H1 (cell line): ENCODE data around the gene CD99. TPM values are rescaled to one million over a fixed set of nuclear protein-coding genes. Genes with fewer than 3 reads are reported as not detected.

Source experiments
- CTCF ChIA-PET: fragments of 300-600 bp; sonication (Branson Sonifier 250); formaldehyde crosslinking; loops from one replicate; lab custom pipeline; 2021; ENCODE audit not compliant: partially characterized antibody; lab: Charles Lee
- POLR2A ChIA-PET: fragments of 300-600 bp; sonication (Branson Sonifier 250); formaldehyde crosslinking; loops from one replicate; lab custom pipeline; 2021; ENCODE audit warnings: inconsistent platforms; ENCODE audit not compliant: partially characterized antibody; lab: Charles Lee
- DNase-seq, 2 experiments: peaks; one replicate each; pipeline versions ENCODE4 v3.0.0 to v3.0.0-alpha.2; 2010 to 2022; ENCODE audit warnings: low spot score in 2 of 2, low read depth in 1 of 2, mixed read lengths in 1 of 2
- FAIRE-seq: peaks from 2 replicates; lab custom pipeline; 2011; peaks lifted over from hg19 to GRCh38; lab: Jason Lieb, UNC
- H2AFZ ChIP-seq: 2 replicates; pipeline ENCODE4 v1.8.1; 2012; ENCODE audit warnings: low read length, inconsistent platforms
- H2AK5ac ChIP-seq: 2 replicates; pipeline ENCODE4 v1.6.1; 2013; ENCODE audit warnings: low read depth, low read length
- H2BK120ac ChIP-seq: replicated peaks from 2 replicates; pipeline ENCODE3; 2013; ENCODE audit warnings: low read depth, low read length, inconsistent platforms
- H2BK12ac ChIP-seq: 2 replicates; pipeline ENCODE4 v1.6.1; 2013; ENCODE audit warnings: low read depth, low read length
- H2BK15ac ChIP-seq: 2 replicates; pipeline ENCODE4 v1.6.1; 2013; ENCODE audit warnings: low read length
- H2BK20ac ChIP-seq: 2 replicates; pipeline ENCODE4 v1.6.1; 2013; ENCODE audit warnings: low read length
- H2BK5ac ChIP-seq: 2 replicates; pipeline ENCODE4 v1.6.1; 2013; ENCODE audit warnings: low read depth, low read length
- H3K14ac ChIP-seq: 2 replicates; pipeline ENCODE4 v1.6.1; 2013; ENCODE audit warnings: inconsistent platforms; ENCODE audit not compliant: insufficient read length
- H3K18ac ChIP-seq: 2 replicates; pipeline ENCODE4 v1.6.1; 2013; ENCODE audit warnings: low read length; ENCODE audit errors: extremely low read depth
- H3K23ac ChIP-seq: 2 replicates; pipeline ENCODE4 v1.6.1; 2013; ENCODE audit warnings: inconsistent platforms; ENCODE audit not compliant: insufficient read length
- H3K23me2 ChIP-seq: 2 replicates; pipeline ENCODE4 v1.6.1; 2013; ENCODE audit warnings: low read depth, low read length
- H3K27ac ChIP-seq: 2 replicates; pipeline ENCODE4 v1.6.1; 2011; ENCODE audit warnings: low read depth, low read length, inconsistent platforms
- H3K27me3 ChIP-seq, 4 experiments: replicated peaks in 1 of 4; 1 replicate in 1 of 4; 2 replicates in 3 of 4; pipeline versions ENCODE4 v1.6.1 to v1.8.1; 2011 to 2013; ENCODE audit warnings: low read length in 3 of 4, mild to moderate bottlenecking in 3 of 4, inconsistent platforms in 2 of 4, mixed read lengths in 2 of 4, moderate library complexity in 1 of 4; ENCODE audit not compliant: control insufficient read depth in 3 of 4, insufficient read depth in 3 of 4; ENCODE audit errors: extremely low read depth in 1 of 4
- H3K36me3 ChIP-seq, 4 experiments: 2 replicates each; pipeline versions ENCODE4 v1.6.1 to v1.8.1; 2011 to 2013; ENCODE audit warnings: mild to moderate bottlenecking in 4 of 4, low read length in 3 of 4, moderate library complexity in 2 of 4, control low read depth in 1 of 4, inconsistent platforms in 1 of 4; ENCODE audit not compliant: insufficient read depth in 4 of 4, control insufficient read depth in 2 of 4
- H3K4ac ChIP-seq: replicated peaks from 2 replicates; pipeline ENCODE3; 2013; ENCODE audit warnings: low read length, low read depth, mixed read lengths, inconsistent platforms; ENCODE audit not compliant: insufficient read length
- H3K4me1 ChIP-seq, 4 experiments: replicated peaks in 1 of 4; 1 replicate in 1 of 4; 2 replicates in 3 of 4; pipeline versions ENCODE4 v1.6.1 to v1.8.1; 2011 to 2013; ENCODE audit warnings: low read length in 3 of 4, inconsistent platforms in 2 of 4, mixed read lengths in 1 of 4; ENCODE audit not compliant: insufficient read depth in 4 of 4, control insufficient read depth in 3 of 4
- H3K4me2 ChIP-seq, 2 experiments: 2 replicates each; pipeline versions ENCODE4 v1.6.1 to v1.8.1; 2011 to 2013; ENCODE audit warnings: low read depth in 2 of 2, low read length in 2 of 2, control low read depth in 1 of 2, inconsistent platforms in 1 of 2, mild to moderate bottlenecking in 1 of 2; ENCODE audit not compliant: insufficient read depth in 1 of 2
- H3K4me3 ChIP-seq, 4 experiments: fragments of 200-600, 300-600 bp in 1 of 4; sonication (generic), shearing (Covaris generic), sonication (Bioruptor Twin) in 1 of 4; 2 replicates each; pipeline versions ENCODE4 v1.5.1 to v1.8.1; 2011 to 2016; ENCODE audit warnings: low read length in 4 of 4, low read depth in 3 of 4, control low read depth in 2 of 4, inconsistent platforms in 2 of 4, mild to moderate bottlenecking in 2 of 4, mixed read lengths in 1 of 4, moderate library complexity in 1 of 4; ENCODE audit not compliant: insufficient read depth in 2 of 4; ENCODE audit errors: extremely low read depth in 1 of 4
- H3K56ac ChIP-seq: replicated peaks from 2 replicates; pipeline ENCODE3; 2013; ENCODE audit warnings: low read depth, mild to moderate bottlenecking, mixed read lengths, low read length, inconsistent platforms; ENCODE audit not compliant: insufficient read length
- H3K79me1 ChIP-seq: 2 replicates; pipeline ENCODE4 v1.6.1; 2013; ENCODE audit warnings: low read depth, low read length, control low read depth
- H3K79me2 ChIP-seq, 2 experiments: 2 replicates each; pipeline versions ENCODE4 v1.6.1 to v1.8.1; 2012 to 2013; ENCODE audit warnings: low read length in 2 of 2, mild to moderate bottlenecking in 2 of 2, inconsistent platforms in 1 of 2; ENCODE audit not compliant: insufficient read depth in 2 of 2, control insufficient read depth in 1 of 2
- H3K9ac ChIP-seq, 4 experiments: replicated peaks in 1 of 4; 1 replicate in 1 of 4; 2 replicates in 3 of 4; pipeline versions ENCODE4 v1.6.1 to v1.8.1; 2011 to 2013; ENCODE audit warnings: low read depth in 3 of 4, low read length in 3 of 4, control low read depth in 2 of 4, mild to moderate bottlenecking in 2 of 4, moderate library complexity in 2 of 4, inconsistent platforms in 1 of 4; ENCODE audit errors: extremely low read depth in 1 of 4
- H3K9me3 ChIP-seq, 2 experiments: 2 replicates each; pipeline versions ENCODE4 v1.6.1 to v1.8.1; 2012 to 2013; ENCODE audit warnings: mild to moderate bottlenecking in 2 of 2, moderate library complexity in 2 of 2, control low read depth in 1 of 2, inconsistent platforms in 1 of 2, low read depth in 1 of 2, low read length in 1 of 2, mixed read lengths in 1 of 2; ENCODE audit not compliant: insufficient read depth in 2 of 2
- H4K20me1 ChIP-seq, 2 experiments: replicated peaks in 1 of 2; 2 replicates each; pipeline versions ENCODE3 to v1.8.1; 2011 to 2013; ENCODE audit warnings: inconsistent platforms in 2 of 2, low read length in 2 of 2, mild to moderate bottlenecking in 1 of 2; ENCODE audit not compliant: insufficient read depth in 2 of 2, control insufficient read depth in 1 of 2
- H4K5ac ChIP-seq: 2 replicates; pipeline ENCODE4 v1.6.1; 2013; ENCODE audit warnings: low read length, low read depth, mixed read lengths, inconsistent platforms; ENCODE audit not compliant: insufficient read length
- H4K8ac ChIP-seq: 2 replicates; pipeline ENCODE4 v1.8.0; 2013; ENCODE audit warnings: mild to moderate bottlenecking, moderate library complexity, low read length, inconsistent platforms; ENCODE audit not compliant: insufficient read depth; ENCODE audit errors: extremely low read depth
- H4K91ac ChIP-seq: replicated peaks from 2 replicates; pipeline ENCODE3; 2013; ENCODE audit warnings: low read length, mixed read lengths, inconsistent platforms; ENCODE audit not compliant: insufficient read length
- ASH2L ChIP-seq: fragments of 200-600, 300-600 bp; sonication (generic); IDR thresholded peaks from one replicate; pipeline ENCODE4 v1.7.1; 2017; ENCODE audit warnings: low read length
- CEBPB ChIP-seq: IDR thresholded peaks from 2 replicates; pipeline ENCODE4 v1.6.1; 2012; ENCODE audit warnings: low read depth, low read length
- CHD2 ChIP-seq: IDR thresholded peaks from 2 replicates; pipeline ENCODE4 v1.6.1; 2012; ENCODE audit warnings: low read length, improper control_type of control experiment
- EP300 ChIP-seq, 2 experiments: IDR thresholded peaks; 1 replicate in 1 of 2; 2 replicates in 1 of 2; pipeline ENCODE4 v1.6.1; 2011 to 2012; ENCODE audit warnings: low read depth in 2 of 2, low read length in 2 of 2, mild to moderate bottlenecking in 2 of 2, borderline replicate concordance in 1 of 2, inconsistent platforms in 1 of 2, moderate library complexity in 1 of 2
- KDM4A ChIP-seq: IDR thresholded peaks from one replicate; pipeline ENCODE4 v1.7.1; 2012; ENCODE audit warnings: low read depth, mild to moderate bottlenecking, moderate library complexity, low read length, inconsistent platforms; ENCODE audit not compliant: severe bottlenecking
- RAD21 ChIP-seq, 2 experiments: IDR thresholded peaks in 1 of 2; conservative IDR thresholded peaks in 1 of 2; 2 replicates each; pipeline ENCODE4 v1.6.1; 2011; ENCODE audit warnings: low read depth in 2 of 2, low read length in 2 of 2, improper control_type of control experiment in 1 of 2, inconsistent platforms in 1 of 2, mild to moderate bottlenecking in 1 of 2, moderate library complexity in 1 of 2
- RFX5 ChIP-seq: IDR thresholded peaks from 2 replicates; pipeline ENCODE4 v1.6.1; 2011; ENCODE audit warnings: low read depth, low read length, improper control_type of control experiment, borderline replicate concordance
- RXRA ChIP-seq: IDR thresholded peaks from 2 replicates; pipeline ENCODE4 v1.6.1; 2011; ENCODE audit warnings: low read depth, mild to moderate bottlenecking, low read length, moderate library complexity; ENCODE audit not compliant: insufficient read depth
- SIX5 ChIP-seq: IDR thresholded peaks from 2 replicates; pipeline ENCODE4 v1.6.1; 2011; ENCODE audit warnings: mild to moderate bottlenecking, low read depth, low read length
- TAF7 ChIP-seq: optimal IDR thresholded peaks from 2 replicates; pipeline ENCODE3; 2011; ENCODE audit warnings: low read depth, mild to moderate bottlenecking, inconsistent platforms, low read length, moderate library complexity, borderline replicate concordance
- YY1 ChIP-seq: IDR thresholded peaks from 2 replicates; pipeline ENCODE4 v1.6.1; 2011; ENCODE audit warnings: low read depth, mild to moderate bottlenecking, low read length
- WGBS, 2 experiments: shearing (Covaris generic) in 1 of 2; methylation state at CpG; one replicate each; pipeline versions ENCODE4 v1.1.6 to v1.1.7; 2013 to 2015; ENCODE audit warnings: low lambda C conversion rate in 2 of 2, mixed read lengths in 2 of 2, inconsistent platforms in 1 of 2, low coverage in 1 of 2, missing lambda C conversion rate in 1 of 2; ENCODE audit not compliant: insufficient replicate concordance in 2 of 2, insufficient coverage in 1 of 2, insufficient read length in 1 of 2; ENCODE audit errors: extremely low coverage in 1 of 2, missing lambda C conversion rate in 1 of 2; 5-methylcytosine and 5-hydroxymethylcytosine counted together
- polyA plus RNA-seq, 7 experiments: library from polyadenylated mRNA; depleted of rRNA in 3 of 7; stranded (reverse) in 5 of 7; unstranded in 2 of 7; fragments of >200 nt in 5 of 7; fragments of 200-250 nt in 2 of 7; gene quantifications; 1 replicate in 5 of 7; 2 replicates in 1 of 7; 4 replicates in 1 of 7; pipeline versions ENCODE4 v1.2.1 to v1.2.3, GENCODE V29; 2011 to 2013; ENCODE audit warnings: missing spikeins in 2 of 7, mixed read lengths in 2 of 7
- total RNA-seq: library from RNA; stranded (reverse); fragmentation: NEBNext Ultra II Directional; extraction: Animal tissue kit (Norgen Biotek cat#: 25700); gene quantifications from 2 replicates; pipeline ENCODE4 v1.2.1, GENCODE V29; 2021
- TF ChIP-seq, protein P1 (sequence below): IDR thresholded peaks from 2 replicates; pipeline ENCODE4 v1.6.1; 2012; ENCODE audit warnings: low read length, inconsistent platforms

The CD99 gene
- total and polyA plus RNA-seq, 2 of the 8 experiments (the other 6 are each of a cell fraction or from before 2014, with no cell fraction given) = 30.1 to 47.8 TPM

DNA sequence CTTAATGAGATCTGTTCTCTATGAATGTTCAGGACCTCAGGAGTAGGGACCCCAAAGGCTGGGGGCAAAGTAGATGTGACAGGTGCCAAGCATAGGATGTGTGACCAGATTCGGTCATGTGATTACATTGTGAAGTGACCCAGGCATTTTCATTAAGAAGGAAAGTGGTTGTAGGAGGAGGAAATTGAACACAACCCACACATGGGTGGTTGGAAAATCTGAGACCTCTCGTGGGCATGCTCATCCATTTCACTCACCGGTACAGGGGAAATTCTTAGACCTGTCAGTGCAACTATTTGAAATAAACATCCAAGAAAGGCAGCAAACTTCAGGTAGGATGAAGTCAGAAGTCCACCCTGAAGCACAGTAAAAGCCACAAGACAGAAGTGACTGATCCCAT is 43.5 kb upstream of the CD99 start:
- H4K5ac ChIP-seq = no peak overlapping the region
- H3K36me3 ChIP-seq = peaks cover 0 to 14% (median 4%) of the 10 kb centered on the region in 4 experiments; a peak in 3 of 8 replicates
- H3K14ac ChIP-seq = no peak overlapping the region
- H3K9ac ChIP-seq = no peak overlapping the region
- no peak overlapping the region for H3K23ac ChIP-seq
- peaks cover 0 to 2% of the 10 kb centered on the region in 2 experiments for H4K20me1 ChIP-seq
- H3K18ac ChIP-seq = no peak overlapping the region
- no peak overlapping the region for H2BK12ac ChIP-seq
- CTCF ChIA-PET = no interaction called here
- H3K79me2 ChIP-seq = no peaks in the 10 kb centered on the region
- H3K23me2 ChIP-seq = peaks cover 11% of the 10 kb centered on the region
- POLR2A ChIA-PET = no interaction called here
- TF ChIP-seq RAD21 (IDR thresholded peaks at IDR 0.05 in 1 of 2, conservative IDR thresholded peaks at IDR 0.05 in 1 of 2; ENCODE audit: low read depth in 2 of 2, low read length in 2 of 2) = no peak
- no peak for TF ChIP-seq SIX5
- no peak for TF ChIP-seq CEBPB
- no peak for TF ChIP-seq KDM4A
- no peak for TF ChIP-seq RFX5
- no peak for TF ChIP-seq CHD2
- no peak for TF ChIP-seq YY1
- TF ChIP-seq, protein P1, sequence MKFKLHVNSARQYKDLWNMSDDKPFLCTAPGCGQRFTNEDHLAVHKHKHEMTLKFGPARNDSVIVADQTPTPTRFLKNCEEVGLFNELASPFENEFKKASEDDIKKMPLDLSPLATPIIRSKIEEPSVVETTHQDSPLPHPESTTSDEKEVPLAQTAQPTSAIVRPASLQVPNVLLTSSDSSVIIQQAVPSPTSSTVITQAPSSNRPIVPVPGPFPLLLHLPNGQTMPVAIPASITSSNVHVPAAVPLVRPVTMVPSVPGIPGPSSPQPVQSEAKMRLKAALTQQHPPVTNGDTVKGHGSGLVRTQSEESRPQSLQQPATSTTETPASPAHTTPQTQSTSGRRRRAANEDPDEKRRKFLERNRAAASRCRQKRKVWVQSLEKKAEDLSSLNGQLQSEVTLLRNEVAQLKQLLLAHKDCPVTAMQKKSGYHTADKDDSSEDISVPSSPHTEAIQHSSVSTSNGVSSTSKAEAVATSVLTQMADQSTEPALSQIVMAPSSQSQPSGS = no peak
- TF ChIP-seq EP300 (IDR thresholded peaks at IDR 0.05; ENCODE audit: borderline replicate concordance in 1 of 2, low read depth in 2 of 2, low read length in 2 of 2) = no peak
- no peak for TF ChIP-seq ASH2L
- no peak for TF ChIP-seq RXRA
- no peak for TF ChIP-seq TAF7
- FAIRE-seq (no peak), DNase-seq (no peak)
- no peak overlapping the region for H2AK5ac ChIP-seq
- H2BK15ac ChIP-seq = no peak overlapping the region
- no peak overlapping the region for H3K27ac ChIP-seq
- H3K4me2 ChIP-seq = no peak overlapping the region
- no peak overlapping the region for H2BK5ac ChIP-seq
- no peaks in the 10 kb centered on the region for H3K27me3 ChIP-seq
- no peak overlapping the region for H2BK120ac ChIP-seq
- no peaks in the 10 kb centered on the region; the same call in 1 of the 2 replicates for H3K79me1 ChIP-seq
- no peak overlapping the region for H3K4ac ChIP-seq
- no peaks in the 10 kb centered on the region for H3K4me1 ChIP-seq
- H4K91ac ChIP-seq = no peak overlapping the region
- H3K9me3 ChIP-seq = no peaks in the 10 kb centered on the region
- H4K8ac ChIP-seq = no peak overlapping the region
- H2BK20ac ChIP-seq = no peak overlapping the region
- H3K4me3 ChIP-seq = no peak overlapping the region
- H3K56ac ChIP-seq = no peak overlapping the region
- WGBS, 2 experiments = 95% methylated on average over 3 of the region's 3 CpGs; no CpG with 5 or more reads in 1 of the 2 experiments
- H2AFZ ChIP-seq = no peak overlapping the region
